GM23338 (cell line): ENCODE results near the gene IGSF9B. TPM values are rescaled to one million over a fixed set of nuclear protein-coding genes. Genes with fewer than 3 reads are reported as not detected.

ENCODE experiments used
- ATAC-seq: fragments of 200-7000 bp; cut with Tn5 transposase; 3 replicates; pipeline ENCODE4 v1.9.1; 2020
- DNase-seq: peaks from one replicate; pipeline ENCODE4 v3.0.0-alpha.2; 2015; ENCODE audit warnings: low spot score
- H2AFZ ChIP-seq: fragments of 200-600 bp; sonication (generic); 2 replicates; pipeline ENCODE4 v1.8.0; 2016; ENCODE audit warnings: antibody characterized with exemption, mild to moderate bottlenecking, moderate library complexity
- H3F3A ChIP-seq: fragments of 200-600 bp; sonication (generic); replicated peaks from 2 replicates; pipeline ENCODE4 v1.8.0; 2017; ENCODE audit warnings: antibody characterized with exemption, mixed run types, low read depth
- H3K27ac ChIP-seq: fragments of 200-600 bp; sonication (generic); 2 replicates; pipeline ENCODE4 v1.6.1; 2016; ENCODE audit warnings: low read depth
- H3K27me3 ChIP-seq: fragments of 200-600 bp; sonication (generic); 2 replicates; pipeline ENCODE4 v1.8.0; 2016; ENCODE audit warnings: mild to moderate bottlenecking, mixed run types, moderate library complexity; ENCODE audit not compliant: insufficient read depth
- H3K36me3 ChIP-seq: fragments of 200-600 bp; sonication (generic); 2 replicates; pipeline ENCODE4 v1.8.0; 2016; ENCODE audit warnings: mild to moderate bottlenecking; ENCODE audit not compliant: insufficient read depth
- H3K4me1 ChIP-seq: fragments of 200-600 bp; sonication (generic); 2 replicates; pipeline ENCODE4 v1.8.0; 2016; ENCODE audit warnings: mild to moderate bottlenecking, moderate library complexity; ENCODE audit not compliant: insufficient read depth
- H3K4me2 ChIP-seq: fragments of 200-600 bp; sonication (generic); 2 replicates; pipeline ENCODE4 v1.7.1; 2017; ENCODE audit warnings: mixed run types
- H3K4me3 ChIP-seq: fragments of 200-600 bp; sonication (generic); 2 replicates; pipeline ENCODE4 v1.6.1; 2016; ENCODE audit warnings: mixed run types
- H3K79me2 ChIP-seq: fragments of 200-600 bp; sonication (generic); replicated peaks from 2 replicates; pipeline ENCODE4 v1.8.0; 2017; ENCODE audit warnings: mild to moderate bottlenecking; ENCODE audit not compliant: insufficient read depth
- H3K9me2 ChIP-seq: fragments of 200-600 bp; sonication (generic); 2 replicates; pipeline ENCODE4 v1.8.0; 2017; ENCODE audit not compliant: insufficient read depth
- H4K20me1 ChIP-seq: fragments of 200-600 bp; sonication (generic); replicated peaks from 2 replicates; pipeline ENCODE4 v1.8.0; 2017; ENCODE audit warnings: mild to moderate bottlenecking; ENCODE audit not compliant: insufficient read depth
- H3K27ac Mint-ChIP-seq: 2 replicates; pipeline ENCODE4 v1.8.0; 2020; ENCODE audit warnings: inconsistent platforms, mild to moderate bottlenecking, moderate library complexity, mixed read lengths
- H3K27me3 Mint-ChIP-seq: 3 replicates; pipeline ENCODE4 v1.8.0; 2022; ENCODE audit warnings: low read depth, mild to moderate bottlenecking, moderate library complexity, mixed read lengths, inconsistent platforms; ENCODE audit not compliant: insufficient read depth, poor library complexity
- H3K36me3 Mint-ChIP-seq: 3 replicates; pipeline ENCODE4 v1.8.0; 2021; ENCODE audit warnings: low read depth, mild to moderate bottlenecking, inconsistent platforms, moderate library complexity, mixed read lengths
- H3K4me1 Mint-ChIP-seq: 3 replicates; pipeline ENCODE4 v1.8.0; 2020; ENCODE audit warnings: mild to moderate bottlenecking, inconsistent platforms, mixed read lengths
- H3K4me3 Mint-ChIP-seq: 3 replicates; pipeline ENCODE4 v1.8.0; 2021; ENCODE audit warnings: moderate library complexity, mild to moderate bottlenecking, inconsistent platforms, mixed read lengths
- H3K9me3 Mint-ChIP-seq: 3 replicates; pipeline ENCODE4 v1.8.0; 2020; ENCODE audit warnings: moderate library complexity, mild to moderate bottlenecking, inconsistent platforms, mixed read lengths
- CREB1 ChIP-seq: fragments of 250-450 bp; sonication (Bioruptor Pico); IDR thresholded peaks from 2 replicates; pipeline ENCODE4 v1.5.0; 2020; ENCODE audit warnings: low read depth, mild to moderate bottlenecking, moderate library complexity
- ETS1 ChIP-seq: IDR thresholded peaks from 2 replicates; pipeline ENCODE4 v1.6.1; 2016; ENCODE audit warnings: antibody characterized with exemption
- JUNB ChIP-seq: IDR thresholded peaks from one replicate; pipeline ENCODE4 v1.6.1; 2016; ENCODE audit warnings: antibody characterized with exemption; ENCODE audit not compliant: unreplicated experiment
- NANOG ChIP-seq: IDR thresholded peaks from 2 replicates; pipeline ENCODE4 v1.6.1; 2016; ENCODE audit warnings: antibody characterized with exemption, borderline replicate concordance
- ZNF331 ChIP-seq: fragments of 250-450 bp; sonication (Bioruptor Pico); IDR thresholded peaks from 2 replicates; pipeline ENCODE4 v1.5.0; 2020; ENCODE audit warnings: low read depth, mild to moderate bottlenecking, moderate library complexity
- ZNF462 ChIP-seq: fragments of 250-450 bp; sonication (Bioruptor Pico); IDR thresholded peaks from 2 replicates; pipeline ENCODE4 v1.5.0; 2020; ENCODE audit warnings: mild to moderate bottlenecking, moderate library complexity
- polyA plus RNA-seq: library from polyadenylated mRNA; unstranded; fragments of >200 nt; fragmentation: Nextera tagmentation; extraction: Ambion mirVana; gene quantifications from 2 replicates; pipeline ENCODE4 v1.2.1, GENCODE V29; 2016
- total RNA-seq: library from RNA; depleted of rRNA; stranded (reverse); fragments of >200 nt; shearing (Covaris generic); gene quantifications from 2 replicates; pipeline ENCODE4 v1.2.3, GENCODE V29; 2014

IGSF9B gene
- total and polyA plus RNA-seq, 2 experiments from 2014 or later, result 8.7 to 51.2 TPM

GRCh38 chr11:133896028-133896427 lies 60.7 kb downstream of the IGSF9B start:
- H3K36me3 Mint-ChIP-seq, result peaks cover 12% of the 10 kb centered on the region; the same call in 2 of the 3 replicates
- TF ChIP-seq JUNB (no peak), NANOG (no peak), ZNF462 (no peak), CREB1 (CRISPR knock-in tag) (no peak), ZNF331 (CRISPR knock-in tag) (no peak)
- H3K27me3 Mint-ChIP-seq, result peaks cover 5% of the 10 kb centered on the region
- Histone ChIP-seq H3K4me2 (peak overlapping the region; percentile 31; the same call in 1 of the 2 replicates), H3K79me2 (no peaks in the 10 kb centered on the region), H3K27me3 (no peaks in the 10 kb centered on the region), H3K4me1 (peaks cover 29% of the 10 kb centered on the region), H2AFZ (no peak overlapping the region), H3K9me2 (no peaks in the 10 kb centered on the region), H3K27ac (peak overlapping the region; percentile 39; the same call in 1 of the 2 replicates), H3K4me3 (no peak overlapping the region), H3K36me3 (no peaks in the 10 kb centered on the region), H4K20me1 (peaks cover 8% of the 10 kb centered on the region; the same call in 1 of the 2 replicates), H3F3A (peaks cover 11% of the 10 kb centered on the region; the same call in 1 of the 2 replicates)
- peaks cover 42% of the 10 kb centered on the region for H3K4me1 Mint-ChIP-seq
- no peaks in the 10 kb centered on the region for H3K9me3 Mint-ChIP-seq
- ATAC-seq, result no peak
- no peak overlapping the region for H3K4me3 Mint-ChIP-seq
- no peak for DNase-seq
- H3K27ac Mint-ChIP-seq, result no peak overlapping the region

- no peak overlapping the region for H2AFZ ChIP-seq
- DNase-seq (peak; percentile 38), ATAC-seq (peak; percentile 19)
- H3K27ac Mint-ChIP-seq, result no peak overlapping the region
- H3K4me3 Mint-ChIP-seq, result no peak overlapping the region
- peaks cover 12% of the 10 kb centered on the region; the same call in 2 of the 3 replicates for H3K36me3 Mint-ChIP-seq
- peak overlapping the region; percentile 11; the same call in 1 of the 2 replicates for H3K4me3 ChIP-seq
- H3K9me2 ChIP-seq, result no peaks in the 10 kb centered on the region
- no peaks in the 10 kb centered on the region for H3K36me3 ChIP-seq
- no peaks in the 10 kb centered on the region for H3K9me3 Mint-ChIP-seq
- peak overlapping the region; percentile 31 for H3K4me2 ChIP-seq
- peak overlapping the region; percentile 39 for H3K27ac ChIP-seq
- H3K4me1 Mint-ChIP-seq, result peaks cover 42% of the 10 kb centered on the region
- H3F3A ChIP-seq, result peaks cover 11% of the 10 kb centered on the region; the same call in 1 of the 2 replicates
- H3K27me3 ChIP-seq, result no peaks in the 10 kb centered on the region
- H3K79me2 ChIP-seq, result no peaks in the 10 kb centered on the region
- H4K20me1 ChIP-seq, result peaks cover 8% of the 10 kb centered on the region; the same call in 1 of the 2 replicates
- no peak for TF ChIP-seq ETS1
- H3K4me1 ChIP-seq, result peaks cover 29% of the 10 kb centered on the region
- H3K27me3 Mint-ChIP-seq, result peaks cover 5% of the 10 kb centered on the region
Observed at GRCh38 chr11:133895551-133895950, 61.2 kb downstream of the IGSF9B start.
